Measurements from ENCODE around the gene MAPK4.
"Not testable (repeated sequence)": the region's sequence is repeated elsewhere in the genome, so short reads cannot be mapped to it uniquely, and the experiment has no call there.

The MAPK4 gene

DNA sequence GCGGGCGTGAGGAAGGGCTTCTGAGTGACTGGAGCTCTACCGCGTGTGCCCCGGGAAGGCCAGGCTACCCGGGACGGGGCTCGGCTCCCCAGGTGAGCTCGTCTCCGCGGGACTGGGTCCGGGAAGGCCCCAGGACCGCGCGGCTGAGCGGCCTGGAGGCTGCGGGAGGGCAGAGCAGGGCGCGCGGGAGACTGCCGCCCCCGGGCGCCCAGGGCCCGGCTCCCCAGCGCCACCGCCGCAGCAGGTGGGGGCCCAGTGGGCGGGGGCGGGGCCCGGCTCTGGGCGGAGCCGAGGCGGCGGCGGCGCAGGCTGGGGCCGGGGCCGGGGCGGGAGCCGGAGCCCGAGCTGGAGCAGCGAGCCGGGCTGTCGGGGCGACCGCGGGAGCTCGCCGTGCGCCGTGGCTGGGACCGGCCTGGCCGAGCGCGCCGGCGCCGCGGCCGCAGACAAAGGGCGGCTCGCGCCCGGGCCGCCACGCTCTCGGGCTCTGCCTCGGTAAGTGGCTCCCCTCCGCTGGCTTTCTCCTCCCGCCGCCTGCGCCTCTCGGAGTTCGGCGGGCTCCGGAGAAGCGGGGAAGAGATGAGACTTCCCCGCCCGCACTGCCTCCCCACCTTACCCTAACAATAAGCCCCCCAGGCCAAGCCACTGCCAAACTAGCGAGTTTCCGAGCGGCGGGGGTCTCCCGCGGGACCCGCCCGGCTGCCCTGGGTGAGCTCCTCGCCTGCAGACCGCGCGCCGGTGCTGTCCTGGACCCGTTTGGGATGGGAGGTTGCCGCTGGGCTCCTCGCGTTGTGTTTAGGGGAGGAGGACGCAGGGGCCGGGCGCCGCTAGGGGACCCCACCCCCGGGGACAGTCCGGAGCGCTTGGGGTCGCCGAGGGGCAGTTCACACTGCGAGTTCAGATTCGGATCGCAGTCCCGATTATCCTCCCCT, at the start of gene MAPK4:
Gene MAPK4, plus strand, starts transcription at position 336 of the 929 bp plus-strand sequence. CDS start 103,872 bp downstream, outside the sequence.
- H3K27ac Mint-ChIP-seq, result no peak within 1 kb of the TSS
- H3K9me3 Mint-ChIP-seq, result peaks cover 5% of the 10 kb centered on the region
- H3K4me1 Mint-ChIP-seq (ENCODE audit: low read depth), result peaks cover 7% of the 10 kb centered on the region
- H3K36me3 Mint-ChIP-seq (ENCODE audit: low read depth), result no peaks in the 10 kb centered on the region
- peak within 1 kb of the TSS; percentile 45 for H3K4me3 Mint-ChIP-seq
- peaks cover 72% of the 10 kb centered on the region for H3K27me3 Mint-ChIP-seq

- not testable (repeated sequence) for H3K9me3 Mint-ChIP-seq; H3K27ac Mint-ChIP-seq; H3K4me3 Mint-ChIP-seq; H3K4me1 Mint-ChIP-seq (ENCODE audit: low read depth); H3K27me3 Mint-ChIP-seq; H3K36me3 Mint-ChIP-seq (ENCODE audit: low read depth)
Observed at GRCh38 chr18:50517277-50517676, 42.6 kb upstream of the MAPK4 start.

- Mint-ChIP-seq H3K4me3 (no peak overlapping the region), H3K36me3 (ENCODE audit: low read depth) (no peaks in the 10 kb centered on the region), H3K9me3 (no peaks in the 10 kb centered on the region), H3K4me1 (ENCODE audit: low read depth) (no peaks in the 10 kb centered on the region), H3K27me3 (no peaks in the 10 kb centered on the region), H3K27ac (no peak overlapping the region)
Observed at GRCh38 chr18:50518787-50519546, 40.9 kb upstream of the MAPK4 start.

GRCh38 chr18:50523165-50523564, 36.7 kb upstream of the MAPK4 start:
- H3K27ac Mint-ChIP-seq, result no peak overlapping the region
- no peaks in the 10 kb centered on the region for H3K4me1 Mint-ChIP-seq (ENCODE audit: low read depth)

GRCh38 chr18:50527636-50528307, 32.1 kb upstream of the MAPK4 start:
- Mint-ChIP-seq H3K4me1 (ENCODE audit: low read depth) (no peaks in the 10 kb centered on the region), H3K36me3 (ENCODE audit: low read depth) (no peaks in the 10 kb centered on the region), H3K27ac (no peak overlapping the region), H3K27me3 (peaks cover 10% of the 10 kb centered on the region), H3K9me3 (peaks cover 13% of the 10 kb centered on the region), H3K4me3 (no peak overlapping the region)

More at GRCh38 chr18:50523165-50523564, 36.7 kb upstream of the MAPK4 start:
- peaks cover 10% of the 10 kb centered on the region for H3K27me3 Mint-ChIP-seq
- no peaks in the 10 kb centered on the region for H3K9me3 Mint-ChIP-seq
- no peaks in the 10 kb centered on the region for H3K36me3 Mint-ChIP-seq (ENCODE audit: low read depth)
- H3K4me3 Mint-ChIP-seq, result no peak overlapping the region

- H3K9me3 Mint-ChIP-seq, result peaks cover 24% of the 10 kb centered on the region
Observed at GRCh38 chr18:50528806-50529205, 31.1 kb upstream of the MAPK4 start.

DNA sequence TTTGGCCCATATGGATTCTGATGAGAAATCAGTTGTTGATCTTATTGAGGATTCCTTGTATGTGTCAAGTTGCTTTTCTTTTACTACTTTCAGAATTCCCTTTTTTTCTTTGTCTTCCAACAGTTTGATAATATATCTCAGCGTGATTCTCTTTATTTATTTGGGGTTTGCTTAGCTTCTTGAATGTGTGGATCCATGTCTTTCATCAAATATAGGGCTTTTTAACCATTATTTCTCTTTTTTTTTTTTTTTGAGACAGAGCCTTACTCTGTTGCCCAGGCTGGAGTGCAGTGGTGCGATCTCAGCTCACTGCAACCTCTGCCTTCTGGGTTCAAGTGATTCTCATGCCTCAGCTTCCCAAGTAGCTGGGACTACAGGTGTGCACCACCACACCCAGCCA, 26.1 kb upstream of the MAPK4 start:
- H3K9me3 Mint-ChIP-seq, result peaks cover 34% of the 10 kb centered on the region
- H3K4me3 Mint-ChIP-seq; H3K4me1 Mint-ChIP-seq (ENCODE audit: low read depth); H3K36me3 Mint-ChIP-seq (ENCODE audit: low read depth); H3K27ac Mint-ChIP-seq; H3K27me3 Mint-ChIP-seq: not testable (repeated sequence)

More at GRCh38 chr18:50528806-50529205, 31.1 kb upstream of the MAPK4 start:
- Mint-ChIP-seq H3K4me1 (ENCODE audit: low read depth) (no peaks in the 10 kb centered on the region), H3K36me3 (ENCODE audit: low read depth) (no peaks in the 10 kb centered on the region), H3K27me3 (peaks cover 10% of the 10 kb centered on the region), H3K4me3 (no peak overlapping the region), H3K27ac (no peak overlapping the region)

DNA sequence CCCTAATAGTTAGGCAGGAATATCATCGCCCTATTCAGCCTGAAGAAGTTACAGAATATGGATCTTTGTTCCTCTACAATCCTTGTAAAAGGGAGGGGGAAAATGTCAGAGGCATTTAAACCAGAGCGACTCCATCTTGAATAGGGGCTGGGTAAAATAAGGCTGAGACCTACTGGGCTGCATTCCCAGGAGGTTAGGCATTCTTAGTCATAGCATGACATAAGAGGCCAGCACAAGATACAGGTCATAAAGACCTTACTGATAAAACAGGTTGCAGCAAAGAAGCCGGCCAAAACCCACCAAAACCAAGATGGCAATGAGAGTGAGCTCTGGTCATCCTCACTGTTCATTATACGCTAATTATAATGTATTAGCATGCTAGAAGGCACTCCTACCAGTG, 15.4 kb upstream of the MAPK4 start:
- not testable (repeated sequence) for H3K36me3 Mint-ChIP-seq (ENCODE audit: low read depth); H3K9me3 Mint-ChIP-seq; H3K4me3 Mint-ChIP-seq; H3K27ac Mint-ChIP-seq; H3K4me1 Mint-ChIP-seq (ENCODE audit: low read depth)
- H3K27me3 Mint-ChIP-seq, result peaks cover 14% of the 10 kb centered on the region

GRCh38 chr18:50545936-50546335, 14.0 kb upstream of the MAPK4 start:
- Mint-ChIP-seq H3K9me3 (peaks cover 7% of the 10 kb centered on the region), H3K36me3 (ENCODE audit: low read depth) (no peaks in the 10 kb centered on the region), H3K27ac (no peak overlapping the region), H3K4me1 (ENCODE audit: low read depth) (no peaks in the 10 kb centered on the region), H3K27me3 (peaks cover 14% of the 10 kb centered on the region), H3K4me3 (no peak overlapping the region)

DNA sequence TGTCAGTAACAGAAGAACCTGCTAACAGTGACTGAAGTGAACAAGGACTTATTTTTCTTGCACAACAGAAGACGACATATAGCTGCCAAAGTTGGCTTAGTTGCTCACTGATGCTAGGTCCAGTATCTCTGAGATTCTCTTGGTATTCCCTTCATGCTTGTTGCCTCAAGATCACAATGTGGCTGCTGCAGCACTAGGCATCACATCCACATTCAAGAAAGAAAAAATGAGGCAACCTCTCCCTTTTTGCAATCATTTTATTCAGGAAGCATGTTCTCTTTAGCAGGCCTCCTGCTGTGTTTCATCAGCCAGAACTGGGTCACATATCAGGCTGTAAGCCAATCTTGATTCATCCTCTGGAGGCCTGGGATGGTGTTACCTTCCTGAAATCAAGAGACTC, 11.7 kb upstream of the MAPK4 start:
- Mint-ChIP-seq H3K36me3 (ENCODE audit: low read depth) (no peaks in the 10 kb centered on the region), H3K4me1 (ENCODE audit: low read depth) (no peaks in the 10 kb centered on the region), H3K27ac (no peak overlapping the region), H3K9me3 (peaks cover 5% of the 10 kb centered on the region), H3K4me3 (no peak overlapping the region), H3K27me3 (peaks cover 11% of the 10 kb centered on the region)

GRCh38 chr18:50551651-50552050, 8.2 kb upstream of the MAPK4 start:
- not testable (repeated sequence) for H3K4me1 Mint-ChIP-seq (ENCODE audit: low read depth); H3K4me3 Mint-ChIP-seq; H3K9me3 Mint-ChIP-seq; H3K36me3 Mint-ChIP-seq (ENCODE audit: low read depth); H3K27ac Mint-ChIP-seq
- H3K27me3 Mint-ChIP-seq, result peaks cover 32% of the 10 kb centered on the region

DNA sequence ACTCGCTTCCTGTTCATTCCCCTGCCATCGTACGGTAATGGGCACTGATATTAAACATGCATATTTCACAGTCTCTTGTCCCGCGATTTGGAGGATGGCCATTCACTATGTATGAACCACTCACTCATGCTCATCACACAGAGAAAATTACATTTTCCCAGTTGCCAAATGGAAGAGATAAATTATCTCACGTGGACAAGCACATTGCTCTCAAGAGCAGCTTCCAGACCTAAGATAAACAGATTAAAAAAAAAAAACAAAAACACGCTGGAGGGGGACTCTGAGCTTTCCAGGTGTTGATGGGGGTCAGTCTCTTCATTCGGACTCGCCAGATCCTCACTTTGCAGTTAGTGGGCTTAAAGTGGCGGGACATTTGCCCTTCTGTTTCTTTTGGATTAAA, 1.7 kb upstream of the MAPK4 start:
- peaks cover 5% of the 10 kb centered on the region for H3K9me3 Mint-ChIP-seq
- peaks cover 7% of the 10 kb centered on the region for H3K4me1 Mint-ChIP-seq (ENCODE audit: low read depth)
- no peak overlapping the region for H3K27ac Mint-ChIP-seq
- H3K36me3 Mint-ChIP-seq (ENCODE audit: low read depth), result no peaks in the 10 kb centered on the region
- H3K4me3 Mint-ChIP-seq, result no peak overlapping the region
- H3K27me3 Mint-ChIP-seq, result peaks cover 70% of the 10 kb centered on the region

DNA sequence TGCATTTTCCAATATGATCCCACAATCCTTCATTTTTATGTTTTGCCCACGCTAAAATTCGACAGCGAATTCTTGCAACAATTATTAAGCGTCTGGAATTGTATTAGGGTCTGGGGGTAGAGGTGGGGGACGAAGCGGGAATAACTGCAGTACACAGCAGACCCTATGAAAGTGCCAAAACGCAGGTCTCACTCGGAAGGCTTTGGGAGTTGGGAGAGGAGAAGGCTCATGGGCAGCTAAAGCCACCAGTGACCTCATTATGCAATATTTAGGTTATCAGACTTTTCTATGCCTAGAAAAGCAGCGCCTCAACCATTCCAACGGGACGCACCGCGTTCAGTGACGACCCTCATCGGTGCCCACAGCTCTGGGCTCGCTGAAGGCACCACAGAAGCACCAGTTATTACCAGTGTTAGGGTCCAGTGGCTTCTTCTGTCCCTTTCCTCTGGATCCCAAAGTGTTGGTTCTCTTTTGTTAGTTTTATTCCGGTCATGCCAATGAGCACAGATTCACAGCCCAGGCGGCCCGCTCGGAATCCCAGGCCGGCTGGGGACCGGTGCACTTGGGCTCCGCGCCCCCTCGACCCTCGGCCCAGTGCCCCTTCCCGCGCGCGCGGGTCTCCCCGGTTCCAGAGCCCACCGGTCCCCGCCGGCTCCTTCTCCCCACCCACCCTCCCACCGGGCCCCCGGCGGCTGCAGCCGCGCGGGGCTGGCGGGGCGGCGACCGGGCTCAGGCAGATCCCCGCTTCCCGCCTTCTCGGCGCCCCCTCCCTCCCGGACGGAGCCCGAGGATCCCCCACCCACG, 737 bp upstream of the MAPK4 start:
- Mint-ChIP-seq H3K9me3 (peaks cover 5% of the 10 kb centered on the region), H3K4me3 (peak overlapping the region; percentile 45), H3K27ac (no peak overlapping the region), H3K4me1 (ENCODE audit: low read depth) (peaks cover 7% of the 10 kb centered on the region), H3K27me3 (peaks cover 70% of the 10 kb centered on the region), H3K36me3 (ENCODE audit: low read depth) (no peaks in the 10 kb centered on the region)

Measured in stimulated activated naive CD8-positive, alpha-beta T cell treated with anti-CD3 and anti-CD28 coated beads, Interleukin-15, Interleukin-2, amounts not matched to agents 100 ng/mL and 50 ng/mL, for 24 hours (primary cell).